H1 (cell line): ENCODE measurements around the gene SLC22A8.

Source experiments
- EZH2 ChIP-seq: fragments of 200-600 bp; sonication (generic); IDR thresholded peaks from 2 replicates; pipeline ENCODE4 v1.7.1; 2012; ENCODE audit warnings: low read depth, mild to moderate bottlenecking, moderate library complexity, low read length, inconsistent platforms; ENCODE audit not compliant: severe bottlenecking
- SP1 ChIP-seq: IDR thresholded peaks from 2 replicates; pipeline ENCODE4 v1.6.1; 2011; ENCODE audit warnings: low read depth, low read length
- TAF1 ChIP-seq: IDR thresholded peaks from 2 replicates; pipeline ENCODE4 v1.6.1; 2011; ENCODE audit warnings: mild to moderate bottlenecking, low read depth, low read length
- TF ChIP-seq, protein P1 (sequence below), 3 experiments: IDR thresholded peaks; 1 replicate in 2 of 3; 2 replicates in 1 of 3; pipeline versions ENCODE4 v1.5.1 to v1.6.1; 2011; ENCODE audit warnings: low read length in 3 of 3, mild to moderate bottlenecking in 3 of 3, inconsistent platforms in 2 of 3, low read depth in 1 of 3, moderate library complexity in 1 of 3; ENCODE audit not compliant: insufficient read depth in 1 of 3; ENCODE audit errors: control extremely low read depth in 1 of 3
- TF ChIP-seq, protein P2 (sequence below): IDR thresholded peaks from 2 replicates; pipeline ENCODE4 v1.6.1; 2011; ENCODE audit warnings: low read depth, mild to moderate bottlenecking, low read length; ENCODE audit not compliant: insufficient read depth
- TF ChIP-seq, protein P3 (sequence below): IDR thresholded peaks from 2 replicates; pipeline ENCODE4 v1.6.1; 2012; ENCODE audit warnings: inconsistent platforms

DNA sequence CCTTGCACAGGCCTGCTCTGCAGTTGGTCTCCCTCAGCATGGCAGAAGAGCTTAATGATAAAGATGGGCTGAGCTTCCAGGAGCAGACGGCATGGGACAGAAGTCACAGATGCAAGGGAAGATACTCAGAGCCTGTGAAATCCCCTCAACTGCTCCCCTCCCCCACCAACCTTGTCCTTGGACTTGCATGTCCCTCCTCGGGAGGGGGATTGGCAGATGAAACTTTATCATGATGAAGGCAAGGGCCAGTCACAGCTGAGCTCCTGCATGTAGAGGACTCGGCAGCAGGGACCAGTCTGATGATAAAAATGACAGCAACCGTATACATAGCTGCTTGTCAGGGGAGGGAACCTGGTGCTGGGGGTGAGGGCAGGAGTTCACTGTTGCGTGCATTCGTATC lies 6.8 kb upstream of the SLC22A8 start:
- TF ChIP-seq SP1: no peak
- TF ChIP-seq, protein P1, sequence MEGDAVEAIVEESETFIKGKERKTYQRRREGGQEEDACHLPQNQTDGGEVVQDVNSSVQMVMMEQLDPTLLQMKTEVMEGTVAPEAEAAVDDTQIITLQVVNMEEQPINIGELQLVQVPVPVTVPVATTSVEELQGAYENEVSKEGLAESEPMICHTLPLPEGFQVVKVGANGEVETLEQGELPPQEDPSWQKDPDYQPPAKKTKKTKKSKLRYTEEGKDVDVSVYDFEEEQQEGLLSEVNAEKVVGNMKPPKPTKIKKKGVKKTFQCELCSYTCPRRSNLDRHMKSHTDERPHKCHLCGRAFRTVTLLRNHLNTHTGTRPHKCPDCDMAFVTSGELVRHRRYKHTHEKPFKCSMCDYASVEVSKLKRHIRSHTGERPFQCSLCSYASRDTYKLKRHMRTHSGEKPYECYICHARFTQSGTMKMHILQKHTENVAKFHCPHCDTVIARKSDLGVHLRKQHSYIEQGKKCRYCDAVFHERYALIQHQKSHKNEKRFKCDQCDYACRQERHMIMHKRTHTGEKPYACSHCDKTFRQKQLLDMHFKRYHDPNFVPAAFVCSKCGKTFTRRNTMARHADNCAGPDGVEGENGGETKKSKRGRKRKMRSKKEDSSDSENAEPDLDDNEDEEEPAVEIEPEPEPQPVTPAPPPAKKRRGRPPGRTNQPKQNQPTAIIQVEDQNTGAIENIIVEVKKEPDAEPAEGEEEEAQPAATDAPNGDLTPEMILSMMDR (IDR thresholded peaks at IDR 0.05; ENCODE audit: control extremely low read depth in 1 of 3, insufficient read depth in 1 of 3, low read depth in 1 of 3, low read length in 3 of 3): no peak
- TF ChIP-seq EZH2: no peak
- TF ChIP-seq, protein P2, sequence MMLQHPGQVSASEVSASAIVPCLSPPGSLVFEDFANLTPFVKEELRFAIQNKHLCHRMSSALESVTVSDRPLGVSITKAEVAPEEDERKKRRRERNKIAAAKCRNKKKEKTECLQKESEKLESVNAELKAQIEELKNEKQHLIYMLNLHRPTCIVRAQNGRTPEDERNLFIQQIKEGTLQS: no peak
- no peak for TF ChIP-seq TAF1
- TF ChIP-seq, protein P3, sequence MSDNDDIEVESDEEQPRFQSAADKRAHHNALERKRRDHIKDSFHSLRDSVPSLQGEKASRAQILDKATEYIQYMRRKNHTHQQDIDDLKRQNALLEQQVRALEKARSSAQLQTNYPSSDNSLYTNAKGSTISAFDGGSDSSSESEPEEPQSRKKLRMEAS: no peak
